Central memory CD8-positive, alpha-beta T cell (primary cell): ENCODE data around the gene EIF2D.

ENCODE experiments used
- ATAC-seq: fragments of 150-1000 bp; cut with Tn5 transposase; replicated peaks from 2 replicates; pipeline ENCODE4 v1.10.0; 2022; ENCODE audit warnings: mild to moderate bottlenecking, moderate FRiP score, moderate number of reproducible peaks; ENCODE audit not compliant: poor library complexity, severe bottlenecking; ENCODE audit errors: extremely low read depth
- DNase-seq, 2 donors: peaks; one replicate each; pipeline ENCODE4 v3.0.0; 2021; ENCODE audit warnings: low spot score in 2 of 2
- H3K27ac Mint-ChIP-seq: one replicate; pipeline ENCODE4 v1.8.0; 2022; ENCODE audit warnings: low read depth, mild to moderate bottlenecking, moderate library complexity, mixed read lengths
- H3K27me3 Mint-ChIP-seq: one replicate; pipeline ENCODE4 v1.8.0; 2022; ENCODE audit warnings: mixed read lengths
- H3K36me3 Mint-ChIP-seq: one replicate; pipeline ENCODE4 v1.8.0; 2022; ENCODE audit warnings: mild to moderate bottlenecking, moderate library complexity, mixed read lengths; ENCODE audit not compliant: insufficient read depth
- H3K4me1 Mint-ChIP-seq: one replicate; pipeline ENCODE4 v1.8.0; 2022; ENCODE audit warnings: mixed read lengths
- H3K4me3 Mint-ChIP-seq: one replicate; pipeline ENCODE4 v1.8.0; 2022; ENCODE audit warnings: mild to moderate bottlenecking, moderate library complexity, mixed read lengths
- H3K9me3 Mint-ChIP-seq: one replicate; pipeline ENCODE4 v1.8.0; 2022; ENCODE audit warnings: mixed read lengths

EIF2D gene

GRCh38 chr1:206591226-206591625 lies 21.0 kb downstream of the EIF2D start:
- Mint-ChIP-seq H3K4me3 (no peak overlapping the region), H3K27me3 (no peaks in the 10 kb centered on the region), H3K27ac (peak overlapping the region; percentile 55), H3K9me3 (no peaks in the 10 kb centered on the region), H3K4me1 (peaks cover 45% of the 10 kb centered on the region), H3K36me3 (peaks cover 68% of the 10 kb centered on the region)
- ATAC-seq (no peak), DNase-seq (no peak)

GRCh38 chr1:206590025-206590758 lies 22.1 kb downstream of the EIF2D start:
- no peak overlapping the region for H3K4me3 Mint-ChIP-seq
- no peaks in the 10 kb centered on the region for H3K27me3 Mint-ChIP-seq
- H3K9me3 Mint-ChIP-seq, result no peaks in the 10 kb centered on the region
- peaks cover 47% of the 10 kb centered on the region for H3K4me1 Mint-ChIP-seq
- peak overlapping the region; percentile 55 for H3K27ac Mint-ChIP-seq
- DNase-seq (no peak), ATAC-seq (peak; percentile 89)
- peaks cover 69% of the 10 kb centered on the region for H3K36me3 Mint-ChIP-seq

- no peaks in the 10 kb centered on the region for H3K27me3 Mint-ChIP-seq
- H3K4me1 Mint-ChIP-seq, result peaks cover 48% of the 10 kb centered on the region
- peaks cover 65% of the 10 kb centered on the region for H3K36me3 Mint-ChIP-seq
- no peaks in the 10 kb centered on the region for H3K9me3 Mint-ChIP-seq
- DNase-seq (no peak), ATAC-seq (no peak)
- no peak overlapping the region for H3K4me3 Mint-ChIP-seq
- H3K27ac Mint-ChIP-seq, result peak overlapping the region; percentile 67
Observed at GRCh38 chr1:206589206-206589605, 23.1 kb downstream of the EIF2D start.

GRCh38 chr1:206588492-206588891 lies 23.8 kb downstream of the EIF2D start:
- H3K27ac Mint-ChIP-seq, result peak overlapping the region; percentile 67
- H3K4me3 Mint-ChIP-seq, result no peak overlapping the region
- peaks cover 48% of the 10 kb centered on the region for H3K4me1 Mint-ChIP-seq
- ATAC-seq (no peak), DNase-seq (no peak)
- no peaks in the 10 kb centered on the region for H3K9me3 Mint-ChIP-seq
- peaks cover 73% of the 10 kb centered on the region for H3K36me3 Mint-ChIP-seq
- H3K27me3 Mint-ChIP-seq, result no peaks in the 10 kb centered on the region

- no peak for ATAC-seq
Observed at GRCh38 chr1:206587904-206588303, 24.4 kb downstream of the EIF2D start.

GRCh38 chr1:206586501-206587445 lies 25.5 kb downstream of the EIF2D start:
- no peak for DNase-seq
- H3K4me1 Mint-ChIP-seq, result peaks cover 52% of the 10 kb centered on the region

More at GRCh38 chr1:206587904-206588303, 24.4 kb downstream of the EIF2D start:
- DNase-seq, result no peak
- Mint-ChIP-seq H3K27me3 (no peaks in the 10 kb centered on the region), H3K4me1 (peaks cover 49% of the 10 kb centered on the region), H3K4me3 (no peak overlapping the region), H3K9me3 (no peaks in the 10 kb centered on the region), H3K36me3 (peaks cover 74% of the 10 kb centered on the region), H3K27ac (no peak overlapping the region)

GRCh38 chr1:206584683-206585082 lies 27.6 kb downstream of the EIF2D start:
- no peak for ATAC-seq
- no peak for DNase-seq
- peak overlapping the region; percentile 84 for H3K27ac Mint-ChIP-seq
- H3K9me3 Mint-ChIP-seq, result no peaks in the 10 kb centered on the region
- H3K27me3 Mint-ChIP-seq, result no peaks in the 10 kb centered on the region
- peaks cover 57% of the 10 kb centered on the region for H3K4me1 Mint-ChIP-seq
- H3K36me3 Mint-ChIP-seq, result peaks cover 70% of the 10 kb centered on the region
- no peak overlapping the region for H3K4me3 Mint-ChIP-seq

More at GRCh38 chr1:206586501-206587445, 25.5 kb downstream of the EIF2D start:
- H3K27ac Mint-ChIP-seq, result peak overlapping the region; percentile 44
- peaks cover 68% of the 10 kb centered on the region for H3K36me3 Mint-ChIP-seq
- no peaks in the 10 kb centered on the region for H3K9me3 Mint-ChIP-seq
- no peak for ATAC-seq
- no peaks in the 10 kb centered on the region for H3K27me3 Mint-ChIP-seq
- no peak overlapping the region for H3K4me3 Mint-ChIP-seq

GRCh38 chr1:206583707-206584648 lies 28.3 kb downstream of the EIF2D start:
- Mint-ChIP-seq H3K27me3 (no peaks in the 10 kb centered on the region), H3K4me3 (peak overlapping the region; percentile 73), H3K27ac (peak overlapping the region; percentile 100), H3K9me3 (no peaks in the 10 kb centered on the region), H3K4me1 (peaks cover 60% of the 10 kb centered on the region), H3K36me3 (peaks cover 65% of the 10 kb centered on the region)
- ATAC-seq (peak; percentile 20), DNase-seq (peak; percentile 77 to 91)

GRCh38 chr1:206582971-206583706 lies 29.1 kb downstream of the EIF2D start:
- no peaks in the 10 kb centered on the region for H3K27me3 Mint-ChIP-seq
- peak overlapping the region; percentile 100 for H3K27ac Mint-ChIP-seq
- ATAC-seq (no peak), DNase-seq (no peak)
- no peaks in the 10 kb centered on the region for H3K9me3 Mint-ChIP-seq
- peak overlapping the region; percentile 73 for H3K4me3 Mint-ChIP-seq
- H3K4me1 Mint-ChIP-seq, result peaks cover 62% of the 10 kb centered on the region
- peaks cover 68% of the 10 kb centered on the region for H3K36me3 Mint-ChIP-seq

- H3K4me1 Mint-ChIP-seq, result peaks cover 69% of the 10 kb centered on the region
- H3K27ac Mint-ChIP-seq, result peak overlapping the region; percentile 100
- H3K36me3 Mint-ChIP-seq, result peaks cover 65% of the 10 kb centered on the region
- no peak for DNase-seq
- H3K9me3 Mint-ChIP-seq, result no peaks in the 10 kb centered on the region
- H3K4me3 Mint-ChIP-seq, result peak overlapping the region; percentile 80
- H3K27me3 Mint-ChIP-seq, result no peaks in the 10 kb centered on the region
- ATAC-seq, result no peak
Observed at GRCh38 chr1:206582537-206582936, 29.7 kb downstream of the EIF2D start.

GRCh38 chr1:206581571-206581981 lies 30.7 kb downstream of the EIF2D start:
- Mint-ChIP-seq H3K27ac (peak overlapping the region; percentile 100), H3K4me1 (peaks cover 78% of the 10 kb centered on the region), H3K4me3 (peak overlapping the region; percentile 80), H3K9me3 (no peaks in the 10 kb centered on the region), H3K27me3 (no peaks in the 10 kb centered on the region), H3K36me3 (peaks cover 61% of the 10 kb centered on the region)
- ATAC-seq, result peak; percentile 62
- DNase-seq, result peak in 1 of 2 donors; percentile 71
